WERI-Rb-1 (cell line): Measurements from ENCODE around the gene IGFBP1.

ENCODE experiments used
- DNase-seq: peaks from one replicate; pipeline ENCODE4 v3.0.0-alpha.2; 2020
- H3K27ac ChIP-seq: fragments of 250-450 bp; sonication (Bioruptor Pico); 2 replicates; pipeline ENCODE4 v1.5.1; 2020; ENCODE audit warnings: mild to moderate bottlenecking, moderate library complexity
- H3K27me3 ChIP-seq: fragments of 250-450 bp; sonication (Bioruptor Pico); 2 replicates; pipeline ENCODE4 v1.5.1; 2021; ENCODE audit warnings: mild to moderate bottlenecking, low read depth, moderate library complexity; ENCODE audit not compliant: insufficient read depth, severe bottlenecking
- H3K36me3 ChIP-seq: fragments of 250-450 bp; sonication (Bioruptor Pico); 2 replicates; pipeline ENCODE4 v1.5.1; 2020; ENCODE audit warnings: mild to moderate bottlenecking, moderate library complexity
- H3K4me3 ChIP-seq: 2 replicates; pipeline ENCODE4 v1.5.1; 2011; ENCODE audit warnings: low read depth, mild to moderate bottlenecking, control low read depth, low read length
- H3K9me3 ChIP-seq: fragments of 250-450 bp; sonication (Bioruptor Pico); 2 replicates; pipeline ENCODE4 v1.5.1; 2021; ENCODE audit warnings: mild to moderate bottlenecking, moderate library complexity; ENCODE audit not compliant: severe bottlenecking
- TF ChIP-seq, protein P1 (sequence below): IDR thresholded peaks from 2 replicates; pipeline ENCODE4 v1.5.1; 2011; ENCODE audit warnings: low read depth, mild to moderate bottlenecking, control low read depth, inconsistent platforms, low read length

The IGFBP1 gene

DNA sequence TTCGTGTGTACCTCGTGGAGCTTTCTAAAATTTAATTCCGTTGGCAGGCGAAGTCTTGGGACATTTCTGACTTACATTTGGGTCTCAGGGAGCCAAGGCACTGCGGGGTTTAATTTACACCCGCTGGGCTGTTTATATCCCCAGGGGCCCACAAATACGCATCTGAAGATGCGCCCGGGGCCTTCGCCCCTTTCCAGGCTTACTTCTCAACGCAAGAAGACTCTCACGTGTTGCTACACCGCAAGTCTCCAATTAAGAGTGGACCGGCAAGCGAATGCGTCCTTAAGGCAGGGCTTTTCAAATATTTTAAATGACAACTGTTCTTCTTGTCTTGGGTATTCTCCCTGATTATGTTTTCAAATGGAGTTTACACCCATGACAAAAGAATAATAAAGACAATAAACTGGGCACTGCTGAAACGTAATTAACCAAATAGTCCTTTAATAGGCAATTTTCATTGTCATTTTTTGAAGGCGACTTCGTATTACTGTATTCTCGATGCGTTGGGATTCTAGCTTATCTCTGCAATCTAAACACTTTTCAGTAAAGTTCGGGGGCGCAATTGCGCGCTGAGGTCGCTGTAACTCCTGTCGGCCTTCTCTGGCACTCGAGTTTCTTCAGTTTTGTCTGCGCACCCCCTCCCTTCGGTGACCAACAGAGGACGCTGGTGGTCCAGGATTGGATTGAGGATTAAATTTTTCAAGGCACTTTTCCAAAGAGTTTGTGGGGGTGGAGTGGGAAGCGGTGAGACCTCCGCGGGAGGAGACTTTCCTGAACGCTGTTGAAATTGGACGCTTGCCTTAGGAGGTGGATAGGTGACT lies 33.6 kb downstream of the IGFBP1 start:
- DNase-seq: peak; percentile 74
- H3K9me3 ChIP-seq: no peaks in the 10 kb centered on the region
- peaks cover 68% of the 10 kb centered on the region for H3K27me3 ChIP-seq
- H3K36me3 ChIP-seq: no peaks in the 10 kb centered on the region
- H3K27ac ChIP-seq: no peak overlapping the region
- TF ChIP-seq, protein P1, sequence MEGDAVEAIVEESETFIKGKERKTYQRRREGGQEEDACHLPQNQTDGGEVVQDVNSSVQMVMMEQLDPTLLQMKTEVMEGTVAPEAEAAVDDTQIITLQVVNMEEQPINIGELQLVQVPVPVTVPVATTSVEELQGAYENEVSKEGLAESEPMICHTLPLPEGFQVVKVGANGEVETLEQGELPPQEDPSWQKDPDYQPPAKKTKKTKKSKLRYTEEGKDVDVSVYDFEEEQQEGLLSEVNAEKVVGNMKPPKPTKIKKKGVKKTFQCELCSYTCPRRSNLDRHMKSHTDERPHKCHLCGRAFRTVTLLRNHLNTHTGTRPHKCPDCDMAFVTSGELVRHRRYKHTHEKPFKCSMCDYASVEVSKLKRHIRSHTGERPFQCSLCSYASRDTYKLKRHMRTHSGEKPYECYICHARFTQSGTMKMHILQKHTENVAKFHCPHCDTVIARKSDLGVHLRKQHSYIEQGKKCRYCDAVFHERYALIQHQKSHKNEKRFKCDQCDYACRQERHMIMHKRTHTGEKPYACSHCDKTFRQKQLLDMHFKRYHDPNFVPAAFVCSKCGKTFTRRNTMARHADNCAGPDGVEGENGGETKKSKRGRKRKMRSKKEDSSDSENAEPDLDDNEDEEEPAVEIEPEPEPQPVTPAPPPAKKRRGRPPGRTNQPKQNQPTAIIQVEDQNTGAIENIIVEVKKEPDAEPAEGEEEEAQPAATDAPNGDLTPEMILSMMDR: peak; percentile 77
- H3K4me3 ChIP-seq: peak overlapping the region; percentile 40

DNA sequence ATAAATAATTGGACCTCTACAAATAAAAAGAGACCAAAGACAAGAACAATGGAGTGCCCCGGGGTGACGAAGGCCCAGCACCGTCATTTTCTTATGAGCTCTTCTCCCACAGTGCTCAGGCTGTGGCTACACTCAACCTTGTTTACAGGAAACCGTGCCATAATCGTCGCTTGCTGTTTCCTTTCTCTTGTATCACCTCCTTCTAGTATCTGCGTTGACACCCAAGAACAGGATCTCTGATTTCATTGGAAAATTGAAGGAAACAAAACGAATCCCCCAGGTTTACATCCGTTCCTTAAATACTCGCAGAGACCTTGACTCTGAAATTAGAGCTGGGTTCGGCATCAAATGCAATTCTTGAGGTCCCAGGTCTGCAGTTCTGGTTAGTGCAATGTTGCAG lies 34.5 kb downstream of the IGFBP1 start:
- DNase-seq: no peak
- peaks cover 61% of the 10 kb centered on the region for H3K27me3 ChIP-seq

DNA sequence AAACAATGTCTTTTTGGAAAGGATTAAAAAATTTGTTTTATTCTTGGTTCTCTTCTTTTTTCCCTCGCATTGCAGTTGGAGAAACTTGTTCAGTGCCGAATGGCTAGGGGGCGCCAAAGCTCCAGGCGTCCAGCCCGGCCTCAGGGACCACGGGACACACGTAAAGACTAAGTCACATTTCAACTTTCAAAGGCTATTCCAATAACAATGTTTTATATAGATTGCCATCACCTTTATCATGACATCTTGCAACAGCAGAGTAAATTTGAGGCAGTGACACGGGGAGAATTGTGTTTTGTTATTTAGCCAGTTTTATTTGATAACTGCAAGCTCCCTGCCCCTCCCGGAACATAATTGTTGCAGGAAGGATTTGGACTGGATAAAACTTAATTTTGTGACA lies 35.0 kb downstream of the IGFBP1 start:
- H3K9me3 ChIP-seq: no peaks in the 10 kb centered on the region
- H3K27ac ChIP-seq: no peak overlapping the region
- H3K36me3 ChIP-seq: no peaks in the 10 kb centered on the region
- TF ChIP-seq, protein P1: peak; percentile 76
- no peak overlapping the region for H3K4me3 ChIP-seq
- peak; percentile 63 for DNase-seq
- H3K27me3 ChIP-seq: peaks cover 56% of the 10 kb centered on the region

More for the DNA sequence above, 34.5 kb downstream of the IGFBP1 start:
- no peaks in the 10 kb centered on the region for H3K36me3 ChIP-seq
- H3K4me3 ChIP-seq: peak overlapping the region; percentile 22
- no peak overlapping the region for H3K27ac ChIP-seq
- TF ChIP-seq, protein P1: no peak
- H3K9me3 ChIP-seq: no peaks in the 10 kb centered on the region

DNA sequence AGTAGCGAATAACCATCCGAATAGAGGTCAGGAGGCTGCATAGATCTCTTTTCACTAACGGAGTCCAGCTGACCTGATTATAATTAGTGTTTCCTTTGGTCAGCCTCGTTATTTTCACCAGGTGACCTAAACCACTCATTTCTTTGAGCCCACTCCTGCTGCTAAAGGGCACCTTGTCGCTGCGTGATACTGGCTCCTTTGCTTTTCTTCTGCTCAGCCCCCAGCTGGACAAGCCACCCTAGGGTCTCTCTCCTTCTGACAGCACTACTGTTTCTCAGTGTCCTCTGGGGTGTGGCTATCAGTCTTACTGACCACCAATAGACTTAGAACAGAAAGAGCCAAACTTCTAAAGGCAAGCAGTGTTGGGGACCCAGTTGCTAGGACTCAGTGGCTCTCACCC lies 35.5 kb downstream of the IGFBP1 start:
- Histone ChIP-seq H3K27ac (no peak overlapping the region), H3K36me3 (no peaks in the 10 kb centered on the region), H3K9me3 (no peaks in the 10 kb centered on the region), H3K27me3 (peaks cover 55% of the 10 kb centered on the region), H3K4me3 (no peak overlapping the region)
- DNase-seq: no peak
- TF ChIP-seq, protein P1: no peak

DNA sequence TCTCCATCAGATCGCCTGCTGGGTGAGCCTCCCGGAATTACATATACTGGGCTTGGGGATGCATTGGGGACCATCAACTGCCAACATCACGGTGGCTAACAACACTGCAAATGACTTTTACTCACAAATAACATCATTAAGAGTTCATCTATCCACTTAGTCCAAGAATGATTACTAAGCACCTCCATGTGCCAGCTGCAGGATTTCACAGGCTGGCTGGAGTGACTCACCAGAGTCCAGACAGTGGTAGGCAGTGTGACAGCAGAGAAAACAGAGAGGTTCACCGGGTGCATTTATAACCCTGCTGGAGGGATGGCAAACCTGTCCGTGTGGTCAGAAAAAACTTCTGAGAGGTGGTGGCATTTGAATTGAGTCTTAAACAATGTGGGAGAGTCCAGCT lies 36.0 kb downstream of the IGFBP1 start:
- Histone ChIP-seq H3K27ac (no peak overlapping the region), H3K36me3 (no peaks in the 10 kb centered on the region)
- no peak for DNase-seq

More for the DNA sequence above, 36.0 kb downstream of the IGFBP1 start:
- H3K4me3 ChIP-seq: no peak overlapping the region
- TF ChIP-seq, protein P1: no peak
- H3K9me3 ChIP-seq: no peaks in the 10 kb centered on the region
- peaks cover 53% of the 10 kb centered on the region for H3K27me3 ChIP-seq
